ENCODE data around the gene RALGPS2. TPM values are rescaled to one million over a fixed set of nuclear protein-coding genes. Genes with fewer than 3 reads are reported as not detected.
"Not testable (repeated sequence)": the region's sequence is repeated elsewhere in the genome, so short reads cannot be mapped to it uniquely, and the experiment has no call there.

RALGPS2 gene
- total RNA-seq, 1 experiment from 2014 or later, result 6.6 TPM

- DNase-seq (ENCODE audit: extremely low read depth, low read depth), result no peak
Measured at GRCh38 chr1:178718520-178718919, 6.5 kb upstream of the RALGPS2 start.

- DNase-seq (ENCODE audit: extremely low read depth, low read depth), result no peak
Measured at GRCh38 chr1:178723546-178723945, 1.5 kb upstream of the RALGPS2 start.

DNA sequence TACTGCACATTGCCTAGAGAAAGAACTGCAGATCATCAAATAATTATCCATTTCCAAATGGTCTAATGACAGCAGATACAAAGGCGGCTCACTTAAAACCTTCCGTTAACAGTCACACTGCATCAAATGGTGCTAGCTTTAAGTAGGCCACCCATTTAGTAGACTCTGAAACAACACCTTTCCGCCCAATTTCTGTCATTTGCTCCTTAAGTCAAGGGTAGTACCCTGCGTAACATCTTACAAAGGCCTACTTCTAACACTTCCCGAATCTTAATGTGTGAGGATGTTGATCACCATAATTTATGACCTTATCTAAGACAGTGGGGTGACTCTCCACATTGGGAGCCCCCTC, 692 bp upstream of the RALGPS2 start:
- DNase-seq (ENCODE audit: extremely low read depth, low read depth), result no peak

GRCh38 chr1:178725466-178726086, 532 bp downstream of the RALGPS2 start:
- no peak for DNase-seq (ENCODE audit: extremely low read depth, low read depth)

GRCh38 chr1:178726087-178726517, 1.1 kb downstream of the RALGPS2 start:
- peak; percentile 76 for DNase-seq (ENCODE audit: extremely low read depth, low read depth)

DNA sequence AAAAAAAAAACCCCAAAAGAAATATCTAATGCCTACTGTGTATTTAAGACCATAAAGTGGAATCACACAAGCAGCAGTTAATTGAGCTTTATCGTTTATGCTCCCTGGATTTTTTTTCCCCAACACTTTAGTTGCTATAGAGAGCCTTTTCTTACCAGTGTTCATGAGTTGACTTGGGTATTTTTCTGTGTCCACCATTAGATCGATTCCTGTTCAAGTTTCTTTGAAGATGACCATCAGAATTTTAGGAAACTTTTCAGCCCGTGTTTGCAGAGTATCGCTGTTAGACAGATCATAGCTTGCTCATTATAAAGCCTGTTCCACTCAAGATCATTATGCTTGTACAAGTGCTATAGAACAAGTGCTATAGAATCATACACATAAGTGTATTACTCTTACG, 1.5 kb downstream of the RALGPS2 start:
- DNase-seq (ENCODE audit: extremely low read depth, low read depth), result no peak

DNA sequence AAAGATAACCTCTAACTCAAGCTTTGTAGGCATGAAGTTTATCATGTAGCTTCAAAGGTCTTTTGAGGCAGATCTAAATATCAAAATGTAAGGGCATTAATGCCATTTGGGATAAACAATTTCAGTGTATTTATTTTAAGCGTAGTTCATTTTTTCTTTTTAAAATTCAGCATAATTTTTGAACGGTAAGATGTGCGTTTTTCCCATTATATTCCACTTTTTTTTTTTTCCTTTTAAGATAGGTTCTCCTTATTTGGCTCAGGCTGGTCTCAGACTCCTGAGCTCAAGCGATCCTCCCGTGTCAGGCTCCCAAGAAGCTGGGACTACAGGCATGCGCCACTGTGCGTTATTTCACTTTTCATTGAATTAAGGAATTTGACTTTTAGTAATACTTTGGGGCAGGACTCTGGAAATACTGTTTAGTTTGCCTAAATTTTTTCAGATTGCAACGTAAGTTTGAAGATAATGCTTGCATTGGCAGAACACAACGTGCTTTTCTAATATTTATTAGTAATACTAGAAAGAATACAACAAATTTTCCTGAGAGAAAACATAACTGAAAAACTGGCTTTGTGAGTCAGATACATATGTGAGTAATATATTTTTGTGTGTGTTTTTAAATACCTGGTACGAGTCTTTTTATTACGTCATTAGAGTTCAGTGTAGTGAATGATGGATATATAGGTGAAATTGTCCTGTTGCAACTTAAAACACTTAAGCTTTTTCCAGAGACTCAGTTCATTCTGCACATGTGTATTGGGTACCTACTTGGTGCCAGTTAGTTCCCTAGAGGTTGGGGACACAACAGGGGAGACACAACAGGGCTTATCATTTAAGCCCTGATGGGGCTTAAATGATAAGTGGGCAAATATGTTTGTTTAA, 2.2 kb downstream of the RALGPS2 start:
- no peak for DNase-seq (ENCODE audit: extremely low read depth, low read depth)

- DNase-seq (ENCODE audit: extremely low read depth, low read depth), result no peak
Measured at GRCh38 chr1:178733972-178734371, 8.9 kb downstream of the RALGPS2 start.

- no peak for DNase-seq (ENCODE audit: extremely low read depth, low read depth)
Measured at GRCh38 chr1:178738780-178739179, 13.7 kb downstream of the RALGPS2 start.

DNA sequence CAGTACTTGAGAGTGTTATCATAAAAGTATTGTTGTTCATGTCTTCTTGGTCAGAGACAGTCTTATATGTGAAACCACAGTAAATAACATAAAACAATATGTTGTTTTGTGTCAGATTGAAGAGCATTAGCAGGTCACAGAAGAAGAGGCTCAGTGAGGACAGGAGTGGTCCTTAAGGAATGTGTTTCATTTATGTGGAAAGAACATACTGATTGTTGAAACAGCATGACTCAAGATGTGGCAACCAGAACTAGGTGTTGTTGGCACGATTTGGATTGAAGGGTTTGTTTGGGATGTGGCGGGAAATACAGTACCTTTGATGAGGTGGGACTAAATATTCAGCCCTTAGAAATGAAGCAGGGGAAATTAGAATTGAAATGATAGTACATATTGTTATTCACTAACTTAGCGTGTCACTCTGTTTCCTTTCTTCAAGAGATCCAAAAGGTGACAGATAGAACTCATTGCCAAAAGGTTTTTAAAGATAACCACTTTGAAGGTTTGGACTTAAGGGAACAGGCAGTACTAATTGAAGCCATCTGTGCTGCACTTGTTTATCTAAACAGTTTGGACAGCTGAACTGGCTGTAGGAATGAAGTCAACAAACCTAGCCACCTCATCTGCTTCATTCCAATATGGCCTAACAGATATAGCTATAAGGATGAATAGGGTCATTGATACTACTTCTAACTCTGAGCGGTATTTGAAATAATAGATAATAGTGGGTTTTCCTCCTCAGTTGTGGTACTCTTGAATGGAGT, 14.4 kb downstream of the RALGPS2 start:
- no peak for DNase-seq (ENCODE audit: extremely low read depth, low read depth)

- DNase-seq (ENCODE audit: extremely low read depth, low read depth), result no peak
Measured at GRCh38 chr1:178740491-178740890, 15.4 kb downstream of the RALGPS2 start.

DNA sequence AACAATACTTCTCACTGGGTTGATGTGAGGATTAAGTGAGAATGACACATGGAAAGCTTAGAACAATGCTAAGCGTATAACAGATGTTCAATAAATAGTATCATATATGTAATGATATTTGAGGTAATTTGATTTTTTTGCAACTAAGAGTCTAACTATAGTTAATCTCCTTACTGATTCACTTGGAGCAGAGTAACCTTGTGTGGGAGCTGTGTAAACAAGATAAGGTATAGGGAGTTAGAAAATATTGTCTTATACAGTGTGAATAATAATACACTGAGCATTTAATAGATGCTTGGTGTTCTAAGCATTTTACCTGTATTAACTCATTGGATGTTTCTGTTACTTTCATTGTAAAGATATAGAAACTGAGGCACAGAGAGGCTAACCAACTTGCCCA, 15.9 kb downstream of the RALGPS2 start:
- no peak for DNase-seq (ENCODE audit: extremely low read depth, low read depth)

DNA sequence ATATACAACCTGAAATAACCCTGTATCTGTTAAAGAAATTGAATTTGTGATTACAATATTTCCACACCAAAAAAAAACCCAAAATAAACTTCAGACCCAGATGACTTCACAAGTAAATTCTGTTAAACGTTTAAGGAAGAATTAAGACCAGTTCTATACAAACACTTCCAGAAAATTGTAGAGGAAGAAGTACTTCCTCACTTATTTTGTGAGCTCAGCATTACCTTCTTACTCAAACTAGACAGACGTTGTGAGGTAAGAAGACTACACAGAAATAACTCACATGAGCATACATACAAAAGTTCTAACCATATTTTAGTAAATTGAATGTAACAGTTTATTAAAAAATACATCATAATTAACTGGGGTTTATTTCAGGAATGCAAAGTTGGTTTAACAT, 18.8 kb downstream of the RALGPS2 start:
- DNase-seq (ENCODE audit: extremely low read depth, low read depth), result no peak

DNA sequence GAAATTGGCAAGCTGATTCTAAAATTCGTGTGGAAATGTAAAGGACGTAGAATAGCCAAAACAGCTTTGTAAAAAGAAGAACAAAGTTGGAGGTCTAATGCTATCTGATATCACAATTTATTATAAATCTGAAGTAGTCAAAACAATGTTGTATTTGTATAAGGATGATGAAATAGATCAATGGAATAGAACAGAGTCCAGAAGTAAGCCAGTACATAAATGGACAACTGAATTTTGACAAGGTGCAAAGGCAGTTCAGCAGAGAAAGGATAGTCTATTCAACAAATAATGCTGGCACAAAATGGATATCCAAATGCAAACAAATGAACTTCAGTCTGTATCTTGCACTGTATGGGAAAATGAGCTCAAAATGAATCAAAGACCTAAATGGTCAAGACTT, 20.2 kb downstream of the RALGPS2 start:
- no peak for DNase-seq (ENCODE audit: extremely low read depth, low read depth)

- no peak for DNase-seq (ENCODE audit: extremely low read depth, low read depth)
Measured at GRCh38 chr1:178746345-178746744, 21.3 kb downstream of the RALGPS2 start.

DNA sequence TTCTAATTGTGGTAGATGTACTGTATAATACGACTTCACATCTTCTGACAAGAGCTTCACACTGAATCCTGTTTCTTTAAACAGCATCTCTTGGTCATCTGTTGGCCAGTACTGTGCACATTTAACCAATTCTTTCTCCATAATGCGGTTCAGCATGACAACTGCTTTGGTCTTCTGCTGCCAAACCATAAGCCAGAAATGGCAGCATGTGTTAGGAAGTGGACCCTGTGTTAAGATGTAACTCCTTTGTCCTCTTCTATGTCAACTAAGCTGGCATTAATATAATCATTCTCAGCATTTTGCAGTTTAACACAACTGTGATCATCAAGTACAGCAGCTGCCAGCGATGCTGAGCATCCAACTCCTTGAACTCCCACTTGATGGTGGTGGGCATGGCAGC, 22.3 kb downstream of the RALGPS2 start:
- not testable (repeated sequence) for DNase-seq (ENCODE audit: extremely low read depth, low read depth)

GRCh38 chr1:178749581-178750166, 24.6 kb downstream of the RALGPS2 start:
- DNase-seq (ENCODE audit: extremely low read depth, low read depth), result no peak

- DNase-seq (ENCODE audit: extremely low read depth, low read depth), result no peak
Measured at GRCh38 chr1:178751046-178751445, 26.0 kb downstream of the RALGPS2 start.

GRCh38 chr1:178752891-178753290, 27.8 kb downstream of the RALGPS2 start:
- no peak for DNase-seq (ENCODE audit: extremely low read depth, low read depth)

DNA sequence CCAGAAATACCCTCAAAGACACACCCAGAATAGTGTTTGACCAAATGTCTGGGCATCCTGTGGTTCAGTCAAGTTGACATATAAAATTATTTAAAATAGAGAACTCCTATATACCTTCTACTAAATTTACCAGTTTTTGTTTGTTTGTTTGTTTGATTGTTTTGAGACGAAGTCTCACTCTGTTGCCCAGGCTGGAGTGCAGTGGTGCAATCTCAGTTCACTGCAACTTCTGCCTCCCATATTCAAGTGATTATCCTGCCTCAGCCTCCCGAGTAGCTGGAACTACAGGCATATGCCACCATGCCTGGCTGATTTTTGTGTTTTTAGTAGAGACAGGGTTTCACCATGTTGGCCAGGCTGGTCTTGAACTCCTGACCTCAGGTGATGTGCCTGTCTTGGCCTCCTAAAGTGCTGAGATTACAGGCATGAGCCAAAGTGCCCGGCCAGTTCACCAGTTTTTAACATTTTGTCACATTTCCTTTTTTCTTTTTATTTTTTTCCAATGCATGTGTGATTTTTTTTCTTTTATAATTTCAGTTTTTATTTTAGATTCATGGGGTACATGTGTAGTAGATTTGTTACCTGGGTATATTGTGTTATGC, 29.7 kb downstream of the RALGPS2 start:
- DNase-seq (ENCODE audit: extremely low read depth, low read depth), result not testable (repeated sequence)

DNA sequence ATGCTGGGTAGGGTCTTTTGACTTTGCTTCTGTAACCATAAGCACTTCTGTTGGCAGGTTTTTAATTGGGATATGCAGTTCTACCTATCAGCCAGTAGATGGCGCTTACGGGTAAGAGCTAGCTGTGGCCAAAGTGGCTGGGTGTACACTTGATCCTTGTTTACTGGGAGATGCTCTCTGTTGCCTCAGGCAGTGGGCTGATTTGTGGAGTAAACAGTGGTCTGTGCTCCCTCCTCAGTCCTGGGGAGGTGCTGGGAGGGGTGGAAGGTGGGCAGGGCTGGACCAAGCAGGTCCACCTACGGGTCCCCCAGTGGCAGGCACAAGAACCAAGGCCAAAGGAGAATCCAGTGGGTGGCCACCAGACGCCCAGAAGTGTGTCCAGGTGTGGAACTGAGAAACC, 43.4 kb downstream of the RALGPS2 start:
- DNase-seq (ENCODE audit: extremely low read depth, low read depth), result peak; percentile 37
